ENCODE results near the gene PRF1. TPM values are rescaled to one million over a fixed set of nuclear protein-coding genes. Genes with fewer than 3 reads are reported as not detected.

Gene PRF1
- total RNA-seq, 4 donors from 2014 or later, result 0.18 to 2.1 (median 0.31) TPM; not detected in 1

DNA sequence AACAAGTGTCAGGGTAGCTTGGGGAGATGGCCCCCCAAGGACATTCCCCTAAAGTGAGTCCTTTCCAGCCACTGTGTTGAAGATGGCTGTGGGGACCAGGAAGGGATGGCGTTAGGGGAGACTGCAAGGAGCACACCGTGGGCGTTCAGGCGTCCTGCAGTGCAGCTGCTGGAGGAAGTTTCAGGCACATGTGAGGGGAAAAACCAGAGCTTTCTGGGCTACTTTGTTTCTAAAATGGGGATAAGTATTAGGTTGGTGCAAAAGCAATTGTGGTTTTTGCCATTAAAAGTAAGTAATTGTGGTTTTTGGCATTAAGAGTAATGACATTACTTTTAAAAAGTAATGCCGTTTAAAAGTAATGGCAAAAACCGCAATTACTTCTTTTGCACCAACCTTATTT is 14.3 kb downstream of the PRF1 start:
- DNase-seq (no peak), ATAC-seq (no peak)
- peaks cover 7 to 18% of the 10 kb centered on the region in 2 donors for H3K4me1 ChIP-seq
- no peak overlapping the region for H3K4me3 ChIP-seq
- no peaks in the 10 kb centered on the region for H3K36me3 ChIP-seq
- in situ Hi-C loops (cut with MboI; ENCODE audit: low sequenced_read_pairs in 4 of 4), result no loop called here
- no peak overlapping the region for H3K27ac ChIP-seq
- no peaks in the 10 kb centered on the region for H3K27me3 ChIP-seq
- intact Hi-C loops (cut with DNase I; ENCODE audit: low total_unique reads), result no loop called here
- no peak for TF ChIP-seq POLR2A (IDR thresholded peaks at IDR 0.05)
- TF ChIP-seq, protein P1, sequence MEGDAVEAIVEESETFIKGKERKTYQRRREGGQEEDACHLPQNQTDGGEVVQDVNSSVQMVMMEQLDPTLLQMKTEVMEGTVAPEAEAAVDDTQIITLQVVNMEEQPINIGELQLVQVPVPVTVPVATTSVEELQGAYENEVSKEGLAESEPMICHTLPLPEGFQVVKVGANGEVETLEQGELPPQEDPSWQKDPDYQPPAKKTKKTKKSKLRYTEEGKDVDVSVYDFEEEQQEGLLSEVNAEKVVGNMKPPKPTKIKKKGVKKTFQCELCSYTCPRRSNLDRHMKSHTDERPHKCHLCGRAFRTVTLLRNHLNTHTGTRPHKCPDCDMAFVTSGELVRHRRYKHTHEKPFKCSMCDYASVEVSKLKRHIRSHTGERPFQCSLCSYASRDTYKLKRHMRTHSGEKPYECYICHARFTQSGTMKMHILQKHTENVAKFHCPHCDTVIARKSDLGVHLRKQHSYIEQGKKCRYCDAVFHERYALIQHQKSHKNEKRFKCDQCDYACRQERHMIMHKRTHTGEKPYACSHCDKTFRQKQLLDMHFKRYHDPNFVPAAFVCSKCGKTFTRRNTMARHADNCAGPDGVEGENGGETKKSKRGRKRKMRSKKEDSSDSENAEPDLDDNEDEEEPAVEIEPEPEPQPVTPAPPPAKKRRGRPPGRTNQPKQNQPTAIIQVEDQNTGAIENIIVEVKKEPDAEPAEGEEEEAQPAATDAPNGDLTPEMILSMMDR (IDR thresholded peaks at IDR 0.05 in 4 of 5, conservative IDR thresholded peaks at IDR 0.05 in 1 of 5), result no peak
- H3K9me3 ChIP-seq, result no peaks in the 10 kb centered on the region

DNA sequence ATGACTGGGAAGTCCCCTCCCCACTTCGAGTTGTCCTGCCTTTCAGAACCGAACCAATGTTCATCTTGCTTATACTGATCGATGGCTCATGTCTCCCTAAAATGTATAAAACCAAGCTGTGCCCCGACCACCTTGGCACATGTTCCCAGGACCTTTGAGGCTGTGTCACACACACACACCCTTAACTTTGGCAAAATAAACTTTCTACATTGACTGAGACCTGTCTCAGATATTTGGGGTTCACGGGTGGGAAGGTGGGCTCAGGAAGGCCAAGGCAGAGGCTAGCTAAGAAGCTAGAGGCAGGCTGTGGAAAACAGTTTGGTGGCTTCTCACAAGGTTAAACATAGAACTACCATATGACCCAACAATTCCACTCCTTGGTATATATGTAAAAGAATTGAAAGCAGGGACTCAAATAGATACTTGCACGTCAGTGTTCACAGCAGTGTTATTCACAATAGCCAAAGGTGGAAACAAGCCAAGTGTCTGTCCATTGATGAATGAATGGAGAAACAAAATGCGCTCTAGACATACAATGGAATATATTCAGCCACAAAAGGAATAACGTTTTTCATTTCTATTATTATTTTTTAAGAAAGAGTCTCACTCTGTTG is 15.4 kb downstream of the PRF1 start:
- TF ChIP-seq, protein P1 (IDR thresholded peaks at IDR 0.05 in 4 of 5, conservative IDR thresholded peaks at IDR 0.05 in 1 of 5), result no peak
- TF ChIP-seq POLR2A (IDR thresholded peaks at IDR 0.05), result no peak
- in situ Hi-C loops (cut with MboI; ENCODE audit: low sequenced_read_pairs in 4 of 4), result no loop called here
- ATAC-seq, result no peak
- Histone ChIP-seq H3K27me3 (no peaks in the 10 kb centered on the region), H3K9me3 (no peaks in the 10 kb centered on the region), H3K27ac (no peak overlapping the region), H3K4me1 (peaks cover 7 to 18% of the 10 kb centered on the region in 2 donors), H3K4me3 (no peak overlapping the region), H3K36me3 (no peaks in the 10 kb centered on the region)
- DNase-seq, result no peak
- intact Hi-C loops (cut with DNase I; ENCODE audit: low total_unique reads), result no loop called here

DNA sequence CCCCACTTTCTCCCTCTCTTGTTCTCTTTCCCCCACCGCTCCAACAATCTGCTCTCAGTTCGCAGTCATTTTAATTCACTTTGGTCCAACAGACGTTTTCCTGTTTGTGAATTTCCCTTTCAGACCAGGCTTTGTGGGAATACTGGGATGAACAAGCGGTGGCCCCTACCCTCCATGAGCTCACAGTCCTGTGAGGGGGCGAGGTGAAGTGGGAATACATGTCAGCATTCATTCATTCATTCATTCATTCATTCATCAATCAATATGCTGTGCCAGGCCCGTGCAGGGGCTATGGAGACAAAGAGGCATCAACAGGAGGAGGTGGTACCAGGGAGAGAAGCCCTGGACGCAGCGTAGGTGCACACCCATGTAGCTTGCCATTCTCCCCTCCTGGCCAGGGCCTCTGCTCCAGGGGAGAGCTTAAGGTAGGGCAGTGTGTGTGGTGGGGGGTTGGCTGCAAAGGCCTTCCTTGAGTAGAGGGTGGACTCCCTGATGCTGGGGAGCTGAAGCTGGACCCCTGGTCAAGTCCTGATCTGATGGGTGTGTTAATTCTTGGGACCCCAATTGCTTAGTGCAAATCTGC is 16.1 kb downstream of the PRF1 start:
- H3K4me3 ChIP-seq, result no peak overlapping the region
- H3K27ac ChIP-seq, result no peak overlapping the region
- no peak for ATAC-seq
- H3K4me1 ChIP-seq, result peaks cover 7 to 18% of the 10 kb centered on the region in 2 donors
- no peaks in the 10 kb centered on the region for H3K36me3 ChIP-seq
- no peak for DNase-seq
- TF ChIP-seq, protein P1 (IDR thresholded peaks at IDR 0.05 in 4 of 5, conservative IDR thresholded peaks at IDR 0.05 in 1 of 5), result no peak
- TF ChIP-seq POLR2A (IDR thresholded peaks at IDR 0.05), result no peak
- H3K9me3 ChIP-seq, result no peaks in the 10 kb centered on the region
- intact Hi-C loops (cut with DNase I; ENCODE audit: low total_unique reads), result no loop called here
- H3K27me3 ChIP-seq, result no peaks in the 10 kb centered on the region
- in situ Hi-C loops (cut with MboI; ENCODE audit: low sequenced_read_pairs in 4 of 4), result no loop called here

DNA sequence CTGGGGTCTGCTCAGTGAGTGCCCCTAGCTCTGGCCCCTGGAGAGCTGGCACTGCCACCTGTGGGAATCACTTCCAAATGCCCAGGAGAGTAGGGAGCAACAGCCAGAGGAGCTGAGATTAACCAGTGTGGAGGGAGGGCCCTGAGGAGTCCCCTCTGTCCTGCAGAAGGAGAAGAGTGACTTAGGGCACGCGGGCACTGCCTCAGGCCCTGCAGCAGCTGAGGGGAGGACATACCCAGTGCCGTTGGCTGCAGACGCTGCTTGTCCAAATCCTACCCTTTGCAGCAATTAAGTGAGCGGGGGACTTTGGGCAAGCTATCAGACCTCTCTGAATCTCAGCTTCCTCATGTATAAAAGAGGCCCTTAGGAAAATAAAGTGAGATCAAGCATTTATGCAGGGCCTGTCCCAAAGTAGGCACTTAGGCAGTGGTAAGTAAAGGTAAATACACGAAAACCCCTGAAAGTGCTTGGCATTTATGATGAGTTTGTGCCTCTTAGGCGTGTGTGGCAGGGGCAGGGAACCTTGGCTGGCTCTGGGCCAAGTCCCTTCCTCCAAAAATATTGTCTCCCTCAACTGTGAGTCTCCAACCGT is 16.9 kb downstream of the PRF1 start:
- in situ Hi-C loops (cut with MboI; ENCODE audit: low sequenced_read_pairs in 4 of 4), result no loop called here
- no peaks in the 10 kb centered on the region for H3K27me3 ChIP-seq
- no peaks in the 10 kb centered on the region for H3K9me3 ChIP-seq
- H3K27ac ChIP-seq, result no peak overlapping the region
- ATAC-seq, result no peak
- intact Hi-C loops (cut with DNase I; ENCODE audit: low total_unique reads), result no loop called here
- peaks cover 7 to 18% of the 10 kb centered on the region in 2 donors for H3K4me1 ChIP-seq
- TF ChIP-seq POLR2A (IDR thresholded peaks at IDR 0.05), result no peak
- TF ChIP-seq, protein P1 (IDR thresholded peaks at IDR 0.05 in 4 of 5, conservative IDR thresholded peaks at IDR 0.05 in 1 of 5), result no peak
- H3K4me3 ChIP-seq, result no peak overlapping the region
- no peaks in the 10 kb centered on the region for H3K36me3 ChIP-seq
- DNase-seq, result no peak

All from gastrocnemius medialis (tissue), 4 donors.